GM21367 (cell line): ENCODE measurements around the gene EPHB3.

Experiments
- ATAC-seq: cut with Tn5 transposase; IDR thresholded peaks from one replicate; pipeline ENCODE4 v1.9.1; 2021; ENCODE audit not compliant: unreplicated experiment

EPHB3 gene

DNA sequence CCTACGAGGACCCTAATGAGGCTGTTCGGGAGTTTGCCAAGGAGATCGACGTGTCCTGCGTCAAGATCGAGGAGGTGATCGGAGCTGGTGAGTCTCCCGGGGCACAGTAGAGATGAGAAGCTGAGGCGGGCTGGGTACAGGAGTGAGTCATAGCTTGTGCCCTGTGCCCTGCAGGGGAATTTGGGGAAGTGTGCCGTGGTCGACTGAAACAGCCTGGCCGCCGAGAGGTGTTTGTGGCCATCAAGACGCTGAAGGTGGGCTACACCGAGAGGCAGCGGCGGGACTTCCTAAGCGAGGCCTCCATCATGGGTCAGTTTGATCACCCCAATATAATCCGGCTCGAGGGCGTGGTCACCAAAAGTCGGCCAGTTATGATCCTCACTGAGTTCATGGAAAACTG lies 17.9 kb downstream of the EPHB3 start:
- ATAC-seq = no peak

DNA sequence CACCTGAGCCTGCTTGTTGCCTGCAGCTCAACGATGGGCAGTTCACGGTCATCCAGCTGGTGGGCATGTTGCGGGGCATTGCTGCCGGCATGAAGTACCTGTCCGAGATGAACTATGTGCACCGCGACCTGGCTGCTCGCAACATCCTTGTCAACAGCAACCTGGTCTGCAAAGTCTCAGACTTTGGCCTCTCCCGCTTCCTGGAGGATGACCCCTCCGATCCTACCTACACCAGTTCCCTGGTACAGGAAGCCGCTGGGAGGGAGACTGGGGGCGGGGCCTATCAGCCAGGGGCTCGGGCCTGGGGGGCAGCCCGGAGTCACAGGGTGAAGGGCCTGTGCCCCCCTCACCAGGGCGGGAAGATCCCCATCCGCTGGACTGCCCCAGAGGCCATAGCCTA lies 18.8 kb downstream of the EPHB3 start:
- ATAC-seq = no peak

- no peak for ATAC-seq
Measured at GRCh38 chr3:184581331-184581855, 19.8 kb downstream of the EPHB3 start.

- no peak for ATAC-seq
Measured at GRCh38 chr3:184582646-184583577, 21.3 kb downstream of the EPHB3 start.

DNA sequence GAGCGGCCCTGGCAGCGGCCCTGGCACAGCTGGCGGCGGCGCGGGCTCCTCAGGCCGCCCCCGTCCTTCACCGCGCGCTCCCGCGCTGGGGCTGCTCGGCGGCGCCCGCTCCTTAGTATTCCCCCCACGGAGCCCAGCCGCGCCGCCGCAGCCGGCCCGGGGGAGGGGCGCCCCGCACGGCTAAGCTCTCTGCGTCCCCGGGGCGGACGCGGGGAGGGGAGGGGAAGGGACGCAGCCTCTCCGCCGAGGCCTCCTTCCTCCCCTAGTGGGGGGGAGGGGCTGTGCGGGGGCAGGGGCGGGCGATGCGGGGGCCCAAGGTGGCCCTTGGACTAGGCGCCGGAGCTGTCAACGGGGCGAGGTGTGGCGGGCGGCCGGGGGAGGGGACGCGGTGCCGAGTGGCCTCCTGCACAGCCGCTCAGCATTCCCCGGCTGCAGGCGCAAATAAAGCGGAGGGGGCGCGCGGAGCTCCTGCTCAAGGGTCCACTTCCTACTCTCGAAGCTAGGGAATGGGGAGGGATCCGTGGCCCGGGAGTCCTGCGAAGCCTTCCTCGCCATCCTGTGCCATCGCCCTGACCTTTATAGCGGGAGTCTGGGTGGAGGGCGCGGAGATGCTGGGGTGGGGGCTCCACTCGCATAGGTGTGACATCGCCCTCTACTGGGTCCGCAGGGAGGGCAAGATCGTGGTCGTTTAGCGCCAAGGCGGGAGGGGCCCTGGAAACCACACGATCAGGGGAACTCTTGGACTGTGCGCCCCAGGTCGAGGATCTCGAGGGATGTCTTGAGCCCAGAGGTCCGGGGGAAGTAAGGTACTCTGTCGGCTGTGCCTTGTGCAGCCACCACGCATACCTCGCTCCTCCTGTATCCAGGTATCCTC lies 22.2 kb downstream of the EPHB3 start:
- ATAC-seq = no peak

GRCh38 chr3:184584464-184584891 lies 22.9 kb downstream of the EPHB3 start:
- no peak for ATAC-seq

DNA sequence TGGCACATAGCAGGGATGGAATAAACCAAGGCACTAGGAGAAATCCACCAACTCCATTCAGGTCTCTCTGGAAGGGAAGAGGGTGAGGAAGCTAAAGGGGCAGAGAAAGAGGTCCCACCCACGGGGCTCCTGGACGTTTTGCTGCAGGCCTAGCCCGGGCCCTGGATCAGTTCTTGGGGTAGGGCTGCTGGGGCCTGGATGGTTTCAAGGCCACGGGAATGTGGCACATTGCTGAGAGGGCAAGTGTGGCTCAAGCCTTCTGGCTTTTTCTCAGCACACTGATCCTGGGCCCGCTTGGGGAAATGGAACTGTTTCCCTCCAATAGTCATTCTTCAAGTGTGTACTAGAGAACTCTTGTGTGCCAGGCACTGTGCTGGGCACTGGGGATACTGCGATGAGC lies 24.0 kb downstream of the EPHB3 start:
- no peak for ATAC-seq

DNA sequence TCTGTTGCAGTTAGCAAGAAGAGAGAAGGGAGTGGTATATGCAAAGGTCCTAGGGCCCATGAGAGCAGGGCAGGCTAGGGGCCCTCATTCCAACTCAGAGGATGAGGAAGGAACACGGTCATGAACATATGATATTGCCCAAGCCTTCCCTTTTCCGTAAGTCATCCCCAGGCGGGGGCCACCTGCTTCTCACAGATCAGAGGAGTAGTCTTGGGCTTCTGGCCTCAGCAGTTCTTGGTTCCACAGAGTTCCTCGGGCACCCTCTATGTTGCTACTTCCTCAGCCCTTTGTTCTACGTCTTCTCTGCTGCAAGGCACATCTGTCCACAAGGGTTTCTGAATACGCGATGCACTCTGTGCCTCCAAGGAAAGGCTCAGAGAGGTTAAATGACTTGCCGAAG lies 25.3 kb downstream of the EPHB3 start:
- no peak for ATAC-seq

DNA sequence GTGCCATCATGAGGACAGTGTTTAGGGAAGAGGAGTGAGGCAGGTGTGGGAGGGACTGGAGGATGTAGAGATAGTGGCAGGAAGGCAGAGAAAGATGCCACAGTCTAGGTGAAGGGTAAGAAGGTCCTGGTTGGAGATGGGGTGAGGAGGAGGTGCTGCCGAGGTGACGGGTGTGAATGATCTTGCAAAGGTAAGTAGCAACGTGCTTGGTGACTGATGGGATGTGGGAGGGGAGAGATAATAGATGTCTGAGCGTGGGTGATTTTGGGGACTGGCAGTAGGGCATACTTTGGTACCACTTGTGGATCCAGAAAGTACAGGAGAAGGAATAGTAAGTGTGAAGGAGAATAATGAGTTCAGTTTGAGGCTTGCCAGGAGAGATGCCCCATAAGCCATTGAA lies 27.2 kb downstream of the EPHB3 start:
- ATAC-seq = no peak

- no peak for ATAC-seq
Measured at GRCh38 chr3:184590795-184591194, 29.2 kb downstream of the EPHB3 start.

DNA sequence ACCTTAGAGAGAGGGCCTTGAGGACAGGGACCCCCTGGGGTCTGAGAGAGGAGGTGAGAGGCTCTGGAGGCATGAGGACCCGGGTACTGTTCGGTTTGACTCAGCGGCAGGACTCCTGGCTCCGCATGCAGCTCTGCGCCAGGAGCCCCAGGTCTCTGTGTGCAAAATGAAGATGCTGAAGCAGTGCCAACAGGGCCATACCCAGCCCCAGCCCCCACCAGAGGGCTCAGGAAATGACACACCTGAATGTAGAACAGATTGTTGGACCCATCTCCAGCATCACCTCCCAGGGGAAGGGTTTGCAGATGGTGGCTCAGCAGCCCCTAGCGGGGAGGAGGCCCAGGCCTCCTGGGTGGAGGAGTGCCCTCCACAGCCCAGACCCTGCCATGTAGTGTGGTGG lies 30.2 kb downstream of the EPHB3 start:
- no peak for ATAC-seq

DNA sequence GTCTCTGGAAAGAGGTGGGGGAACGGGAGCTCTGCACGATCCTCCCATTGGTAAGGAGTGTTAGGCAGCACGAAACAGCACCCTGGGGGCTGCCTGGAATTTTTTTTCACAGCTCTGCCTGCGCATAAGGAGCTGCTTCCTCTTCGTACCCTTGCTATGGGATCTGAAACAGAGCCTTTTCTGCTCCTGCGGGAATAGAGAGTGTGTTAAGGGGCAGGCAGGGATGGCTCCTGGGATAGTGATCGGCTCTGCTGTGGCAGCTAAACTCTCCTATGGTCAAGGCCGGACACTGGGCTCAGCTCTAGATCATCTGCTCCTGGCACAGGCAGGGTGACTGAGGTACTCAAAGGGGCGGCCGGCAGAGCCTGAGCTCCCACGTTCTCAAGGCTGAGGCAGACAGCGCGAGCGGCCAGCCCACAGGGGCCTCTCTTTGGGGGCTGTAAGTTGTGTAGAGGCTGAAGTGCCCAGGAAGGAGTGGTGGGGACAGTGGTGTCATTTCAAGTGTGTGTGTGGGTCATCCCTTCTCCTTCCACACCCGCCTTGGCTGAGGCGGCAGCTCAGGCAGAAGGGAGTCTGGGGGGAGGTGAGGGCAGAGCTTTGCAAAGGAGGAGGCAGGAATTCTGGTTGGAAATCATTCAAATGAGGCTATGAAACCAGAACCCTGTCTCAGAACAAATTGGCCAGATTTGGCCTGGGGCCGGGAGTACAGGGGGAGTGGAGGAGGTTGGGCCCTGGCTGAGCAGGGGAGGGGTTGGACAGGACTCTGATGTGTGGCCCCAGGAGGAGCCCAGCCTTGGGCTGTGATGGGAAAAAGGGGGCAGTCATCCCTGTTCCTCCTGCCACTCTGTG lies 31.0 kb downstream of the EPHB3 start:
- ATAC-seq = no peak

DNA sequence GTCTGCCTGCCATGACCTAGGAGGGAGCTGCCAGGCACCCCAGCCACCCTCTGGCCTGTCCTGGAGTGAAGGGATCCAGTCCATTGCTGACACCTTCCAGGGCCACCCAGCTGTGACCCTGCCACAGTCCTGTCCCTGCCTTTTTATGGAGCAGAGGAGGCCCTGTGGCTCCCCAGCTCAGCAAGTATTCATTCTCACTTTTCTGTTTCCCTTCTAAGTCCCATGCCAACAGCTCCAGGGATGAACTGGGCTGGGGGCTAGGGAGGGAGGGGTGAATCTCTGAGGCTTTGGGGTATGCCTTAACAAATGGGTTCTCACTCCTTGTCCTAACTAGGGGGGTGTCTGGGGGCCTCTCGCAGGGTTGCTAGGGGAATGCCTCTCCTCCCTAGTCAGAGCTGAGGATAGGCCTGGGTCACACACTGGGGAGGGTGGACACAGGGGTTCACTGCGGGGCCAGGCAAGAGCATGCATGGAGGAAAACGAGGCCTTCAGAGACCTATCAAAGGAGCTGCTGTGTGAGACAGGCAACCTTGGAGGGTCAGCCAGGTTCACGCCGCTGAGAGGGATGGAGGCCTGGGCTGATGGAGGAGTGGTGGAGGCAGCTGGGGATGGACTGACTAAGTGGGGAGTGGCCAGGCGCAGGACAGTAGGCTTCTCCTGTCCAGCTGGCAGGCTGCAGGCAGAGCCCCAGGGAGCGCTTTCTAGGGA lies 31.8 kb downstream of the EPHB3 start:
- no peak for ATAC-seq

GRCh38 chr3:184593928-184594303 lies 32.3 kb downstream of the EPHB3 start:
- no peak for ATAC-seq

DNA sequence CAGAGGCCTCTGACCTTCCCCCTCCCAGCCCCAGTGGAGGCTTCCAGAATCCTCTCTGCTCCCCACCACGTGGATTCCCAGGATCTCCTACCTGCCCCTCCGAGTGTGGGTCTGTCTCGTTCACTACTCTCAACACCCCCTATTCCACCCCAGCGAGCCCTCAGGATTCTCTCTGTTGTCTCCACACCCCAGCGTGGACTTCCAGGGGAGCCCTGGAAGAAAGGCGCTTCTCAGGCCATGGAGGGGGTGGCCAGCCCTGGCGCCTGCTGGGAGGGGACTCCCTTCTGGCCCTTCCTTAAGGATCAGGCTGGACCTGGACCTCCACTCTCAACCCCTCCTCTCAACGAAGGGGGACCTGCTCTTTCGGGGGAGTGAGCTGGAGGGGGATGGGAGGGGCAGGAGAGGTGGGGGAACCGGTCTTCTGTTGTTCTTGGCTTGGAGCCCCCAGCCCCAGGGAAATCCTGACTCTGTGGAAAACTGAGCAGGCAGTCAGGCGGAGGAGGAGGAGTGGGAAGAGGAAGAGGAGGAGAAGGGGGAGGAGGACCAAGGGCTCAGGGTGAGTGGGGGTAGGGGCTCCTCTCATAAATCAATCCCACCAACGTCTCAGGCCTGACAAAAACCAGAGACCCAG lies 32.9 kb downstream of the EPHB3 start:
- ATAC-seq = no peak

GRCh38 chr3:184595726-184596125 lies 34.1 kb downstream of the EPHB3 start:
- no peak for ATAC-seq

DNA sequence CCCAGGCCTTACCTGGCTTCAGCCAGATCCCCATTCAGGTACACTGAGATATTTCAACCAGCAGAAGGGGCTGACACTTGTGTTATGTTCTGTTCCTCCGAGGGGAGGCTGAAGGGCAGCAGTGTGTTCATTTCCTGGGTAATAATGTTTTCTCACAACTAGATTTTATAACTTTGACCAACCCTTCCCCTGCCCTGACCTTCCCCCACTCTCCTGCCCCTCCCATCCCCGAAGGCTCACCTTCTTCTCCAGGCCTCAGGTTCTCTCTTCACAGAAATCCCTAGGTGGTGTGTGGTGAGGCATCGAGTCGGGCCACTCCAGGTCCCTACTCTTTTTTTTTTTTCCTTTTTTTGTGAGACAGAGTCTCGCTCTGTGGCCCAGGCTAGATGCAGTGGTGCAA lies 34.6 kb downstream of the EPHB3 start:
- ATAC-seq = no peak

DNA sequence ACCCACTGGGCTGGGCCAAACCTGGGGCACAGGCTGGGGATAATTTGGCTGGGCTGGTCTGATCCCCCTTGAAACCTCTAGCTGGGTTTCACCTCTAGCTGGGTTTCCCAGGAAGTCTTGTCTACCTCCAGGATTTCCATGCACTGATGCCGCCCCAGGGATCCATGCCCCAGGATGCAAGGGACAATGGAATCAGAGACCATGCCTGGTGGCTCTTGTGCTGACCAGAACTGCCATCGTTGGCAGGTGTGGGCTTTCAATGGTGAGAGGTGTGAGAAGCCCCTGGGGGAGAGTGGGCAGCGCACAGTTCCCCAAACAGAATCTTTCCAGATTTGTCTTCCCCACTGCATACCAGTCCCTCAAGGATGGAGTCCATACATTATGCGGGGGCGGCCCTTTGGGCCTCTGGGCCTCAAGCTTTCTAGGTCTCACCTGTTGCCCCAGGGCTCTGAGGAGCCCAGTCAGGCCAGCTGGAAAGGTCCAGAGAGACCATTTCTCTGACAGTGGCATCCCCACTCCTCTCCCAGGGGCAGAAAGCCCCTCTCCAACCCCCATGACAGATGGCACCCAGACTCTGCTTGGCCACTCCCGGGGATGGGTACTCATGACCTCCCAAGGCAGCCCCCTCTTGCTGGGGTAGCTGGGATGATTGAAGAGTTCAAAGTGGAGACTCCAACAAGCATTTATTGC lies 35.4 kb downstream of the EPHB3 start:
- no peak for ATAC-seq
